Placental pericyte (primary cell): ENCODE measurements around the gene CRIM1. TPM values are rescaled to one million over a fixed set of nuclear protein-coding genes. Genes with fewer than 3 reads are reported as not detected.

Source experiments
- total RNA-seq: library from RNA; depleted of rRNA; stranded (reverse); fragments of >200 nt; gene quantifications from 2 replicates; pipeline ENCODE4 v1.2.3, GENCODE V29; 2012

CRIM1 gene, protein sequence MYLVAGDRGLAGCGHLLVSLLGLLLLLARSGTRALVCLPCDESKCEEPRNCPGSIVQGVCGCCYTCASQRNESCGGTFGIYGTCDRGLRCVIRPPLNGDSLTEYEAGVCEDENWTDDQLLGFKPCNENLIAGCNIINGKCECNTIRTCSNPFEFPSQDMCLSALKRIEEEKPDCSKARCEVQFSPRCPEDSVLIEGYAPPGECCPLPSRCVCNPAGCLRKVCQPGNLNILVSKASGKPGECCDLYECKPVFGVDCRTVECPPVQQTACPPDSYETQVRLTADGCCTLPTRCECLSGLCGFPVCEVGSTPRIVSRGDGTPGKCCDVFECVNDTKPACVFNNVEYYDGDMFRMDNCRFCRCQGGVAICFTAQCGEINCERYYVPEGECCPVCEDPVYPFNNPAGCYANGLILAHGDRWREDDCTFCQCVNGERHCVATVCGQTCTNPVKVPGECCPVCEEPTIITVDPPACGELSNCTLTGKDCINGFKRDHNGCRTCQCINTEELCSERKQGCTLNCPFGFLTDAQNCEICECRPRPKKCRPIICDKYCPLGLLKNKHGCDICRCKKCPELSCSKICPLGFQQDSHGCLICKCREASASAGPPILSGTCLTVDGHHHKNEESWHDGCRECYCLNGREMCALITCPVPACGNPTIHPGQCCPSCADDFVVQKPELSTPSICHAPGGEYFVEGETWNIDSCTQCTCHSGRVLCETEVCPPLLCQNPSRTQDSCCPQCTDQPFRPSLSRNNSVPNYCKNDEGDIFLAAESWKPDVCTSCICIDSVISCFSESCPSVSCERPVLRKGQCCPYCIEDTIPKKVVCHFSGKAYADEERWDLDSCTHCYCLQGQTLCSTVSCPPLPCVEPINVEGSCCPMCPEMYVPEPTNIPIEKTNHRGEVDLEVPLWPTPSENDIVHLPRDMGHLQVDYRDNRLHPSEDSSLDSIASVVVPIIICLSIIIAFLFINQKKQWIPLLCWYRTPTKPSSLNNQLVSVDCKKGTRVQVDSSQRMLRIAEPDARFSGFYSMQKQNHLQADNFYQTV
- 365 and 507 TPM in 2 replicates for total RNA-seq

DNA sequence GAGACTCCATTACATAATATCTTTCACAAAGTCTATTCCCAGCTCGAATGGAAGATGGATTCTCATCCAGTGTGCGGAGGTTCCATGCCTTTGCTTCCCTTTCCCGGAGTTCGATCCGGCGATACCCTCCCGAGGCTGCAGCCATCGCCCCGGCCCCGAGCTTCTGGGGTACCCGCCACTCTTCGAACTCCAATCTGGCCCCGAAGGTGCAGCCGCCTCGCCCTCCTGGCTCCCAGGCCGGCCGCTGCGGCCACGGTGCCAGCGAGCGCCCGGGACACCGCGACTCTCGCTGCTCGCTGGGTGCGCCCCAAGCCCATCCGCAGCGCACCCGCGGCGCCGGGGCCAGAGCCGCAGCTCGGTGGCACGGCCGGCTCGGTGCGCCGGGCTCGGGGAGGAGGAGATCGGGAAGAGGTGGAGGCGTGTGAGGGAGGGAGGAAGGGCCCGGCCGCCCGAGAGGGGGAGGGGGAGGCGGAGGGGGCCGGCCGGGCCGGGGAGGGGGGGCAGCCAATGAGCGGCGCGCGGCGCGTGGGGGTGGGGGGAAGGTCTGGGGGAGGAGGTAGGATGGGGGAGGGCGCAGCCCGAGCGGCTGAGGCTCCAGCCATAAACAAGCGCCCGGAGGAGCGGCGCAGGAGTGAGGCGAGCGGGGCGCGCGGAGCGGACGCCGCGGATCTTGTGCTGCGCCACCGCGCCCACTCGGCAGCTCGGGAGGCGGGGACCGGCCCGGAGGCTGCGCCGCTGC is at the start of gene CRIM1:
Gene CRIM1 (plus strand): TSS at position 628 of the 739 bp plus-strand sequence. CDS start 515 bp downstream, outside the sequence.

DNA sequence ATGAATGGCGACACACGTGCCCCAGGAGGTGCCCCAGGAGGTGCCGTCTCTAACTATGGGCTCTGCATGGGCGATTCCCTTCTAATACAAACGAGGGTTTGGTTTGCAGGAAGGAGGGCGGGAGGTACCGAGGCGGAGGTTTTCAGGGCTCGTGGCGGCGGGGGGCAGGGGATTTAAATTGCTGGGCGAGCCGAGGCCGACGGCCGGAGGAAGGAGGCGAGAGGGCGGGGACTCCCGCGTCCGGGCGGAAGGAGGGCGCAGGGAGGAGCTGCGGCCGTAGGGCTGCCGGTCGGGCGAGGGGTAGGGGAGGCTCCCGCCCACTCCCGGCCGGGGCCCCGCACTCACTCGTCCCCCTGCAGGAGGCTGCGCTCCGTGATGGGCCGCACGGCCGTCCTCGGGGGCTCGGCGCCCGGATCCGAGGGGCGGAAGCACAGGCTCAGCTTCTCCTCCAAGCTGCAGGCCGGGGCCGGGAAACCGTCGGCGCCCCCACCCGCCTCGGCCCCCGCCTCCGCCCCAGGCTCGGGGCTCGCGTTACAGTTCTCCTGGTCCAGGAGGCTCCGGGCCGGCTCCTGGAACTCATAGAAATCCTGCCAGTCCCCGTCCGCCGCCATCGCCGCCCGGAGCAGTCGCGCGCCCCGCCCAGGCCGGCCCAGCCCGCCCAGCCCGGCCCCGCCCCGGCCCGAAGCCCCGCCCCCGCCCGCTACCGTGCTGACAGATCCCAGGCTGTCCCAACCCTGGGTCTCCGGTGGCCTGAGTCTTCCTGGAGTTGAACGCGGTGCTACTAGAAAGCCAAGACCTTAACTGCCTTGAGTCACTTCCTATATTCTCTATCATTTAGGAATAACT is 242.2 kb downstream of the CRIM1 start, which contains the start of gene FEZ2:
Gene FEZ2 (minus strand): TSS at position 637 of the 846 bp plus-strand sequence. CDS start 26 bp downstream, at position 611.

Other genes starting within 250 kb of the CRIM1 start
- 40.3 and 56.1 TPM in 2 replicates for gene FEZ2, start 242.4 kb downstream of the CRIM1 start, total RNA-seq